Adrenal gland (tissue), 12 donors: ENCODE data around the gene APOBEC3A. TPM values are rescaled to one million over a fixed set of nuclear protein-coding genes. Genes with fewer than 3 reads are reported as not detected.
A peak's percentile ranks its signal among the peaks of the same experiment; 100 is the strongest.
"Not testable (repeated sequence)": the region's sequence is repeated elsewhere in the genome, so short reads cannot be mapped to it uniquely, and the experiment has no call there.

Source experiments
- DNase-seq, 7 donors: peaks; one replicate each; pipeline ENCODE4 v3.0.0-alpha.2; 2019 to 2020
- H3K27ac ChIP-seq, 5 donors: fragments of 200-600 bp; sonication (generic) in 4 of 5; 1 replicate in 3 of 5; 2 replicates in 2 of 5; pipeline versions ENCODE4 v1.5.1 to v1.8.0; 2016 to 2020; ENCODE audit warnings: mild to moderate bottlenecking in 1 of 5
- H3K27me3 ChIP-seq: fragments of 200-600 bp; 2 replicates; pipeline ENCODE4 v1.8.0; 2021
- H3K36me3 ChIP-seq, 2 donors: fragments of 200-600 bp; replicated peaks in 1 of 2; 1 replicate in 1 of 2; 2 replicates in 1 of 2; pipeline versions ENCODE4 v1.5.1 to v1.8.0; 2018 to 2022
- H3K4me1 ChIP-seq, 2 donors: fragments of 200-600 bp; replicated peaks in 1 of 2; 1 replicate in 1 of 2; 2 replicates in 1 of 2; pipeline versions ENCODE4 v1.5.1 to v1.8.0; 2018 to 2021
- H3K4me3 ChIP-seq, 4 donors: fragments of 200-600 bp; sonication (generic) in 3 of 4; one replicate each; pipeline ENCODE4 v1.5.1; 2016 to 2018
- H3K9me3 ChIP-seq, 3 donors: fragments of 200-600 bp; sonication (generic) in 1 of 3; replicated peaks in 1 of 3; 1 replicate in 2 of 3; 2 replicates in 1 of 3; pipeline versions ENCODE4 v1.5.1 to v1.8.0; 2016 to 2021
- POLR2A ChIP-seq, 2 donors: fragments of 450-650 bp; IDR thresholded peaks; one replicate each; pipeline ENCODE4 v1.6.1; 2017; ENCODE audit warnings: antibody characterized with exemption in 2 of 2, mild to moderate bottlenecking in 2 of 2, moderate library complexity in 1 of 2
- WGBS, 4 donors: extraction: QIAGEN DNeasy Blood & Tissue Kit in 2 of 4; methylation state at CpG; one replicate each; pipeline versions ENCODE4 v1.1.5 to v1.1.7; 2013 to 2017; 5-methylcytosine and 5-hydroxymethylcytosine counted together
- intact Hi-C, 2 donors: fragments of 100-400 bp; cut with DNase I; formaldehyde crosslinking; loops; one replicate each; pipeline versions ENCODE4 v1.14.1 to v1.15.0; 2022 to 2023
- polyA plus RNA-seq, 3 donors: library from polyadenylated mRNA; stranded (reverse); fragments of 200-250 nt in 2 of 3; fragments of 350-450 nt in 1 of 3; fragmentation: Illumina TruSeq in 1 of 3; extraction: RNeasy Lipid Tissue Mini Kit (QIAGEN cat#74804) in 1 of 3; gene quantifications; one replicate each; pipeline ENCODE4 v1.2.3, GENCODE V29; 2013 to 2014
- total RNA-seq, 9 donors: library from RNA; depleted of rRNA in 4 of 9; stranded (reverse); fragments of >200 nt in 4 of 9; fragments of 120-200 nt in 1 of 9; fragmentation: NEBNext Ultra II Directional in 1 of 9; extraction: Animal tissue kit (Norgen Biotek cat#: 25700) in 1 of 9; gene quantifications; one replicate each; pipeline versions ENCODE4 v1.1.0 to v1.2.4, GENCODE V29; 2013 to 2023
- TF ChIP-seq, protein P1 (sequence below), 6 experiments: fragments of 450-650 bp in 4 of 6; fragments of 200-600 bp in 2 of 6; sonication (generic) in 1 of 6; IDR thresholded peaks; 1 replicate in 5 of 6; 2 replicates in 1 of 6; pipeline versions ENCODE4 v1.5.1 to v1.8.0; 2016 to 2021; ENCODE audit warnings: antibody characterized with exemption in 6 of 6, mild to moderate bottlenecking in 2 of 6, moderate library complexity in 1 of 6
- donor health status: healthy with polysubstance abuse.
- donor health status: Bipolar disorder and iron deficiency.
- donor health status: DM: yes; HTN: yes; CAD: no.
- donor health status: DM: no; HTN: no; CAD: no.
- donor health status: DM: no; HTN: no; CAD: no.
- donor health status: DM: yes; HTN: yes; CAD: no.

APOBEC3A gene
- total and polyA plus RNA-seq, 12 donors, result 0.27 to 0.95 (median 0.48) TPM; not detected in 4

- WGBS, 4 donors, result 19 to 24% (median 22%) methylated on average over 27 of the region's 27 CpGs
- peak overlapping the region in 1 of 5 donors; percentile 79 for H3K27ac ChIP-seq
- H3K4me1 ChIP-seq, result no peaks in the 10 kb centered on the region
- H3K4me3 ChIP-seq, result peak overlapping the region in 1 of 4 donors; percentile 57
- peak in 4 of 7 donors; percentile 35 to 62 (median 50) for DNase-seq
- TF ChIP-seq, protein P1, sequence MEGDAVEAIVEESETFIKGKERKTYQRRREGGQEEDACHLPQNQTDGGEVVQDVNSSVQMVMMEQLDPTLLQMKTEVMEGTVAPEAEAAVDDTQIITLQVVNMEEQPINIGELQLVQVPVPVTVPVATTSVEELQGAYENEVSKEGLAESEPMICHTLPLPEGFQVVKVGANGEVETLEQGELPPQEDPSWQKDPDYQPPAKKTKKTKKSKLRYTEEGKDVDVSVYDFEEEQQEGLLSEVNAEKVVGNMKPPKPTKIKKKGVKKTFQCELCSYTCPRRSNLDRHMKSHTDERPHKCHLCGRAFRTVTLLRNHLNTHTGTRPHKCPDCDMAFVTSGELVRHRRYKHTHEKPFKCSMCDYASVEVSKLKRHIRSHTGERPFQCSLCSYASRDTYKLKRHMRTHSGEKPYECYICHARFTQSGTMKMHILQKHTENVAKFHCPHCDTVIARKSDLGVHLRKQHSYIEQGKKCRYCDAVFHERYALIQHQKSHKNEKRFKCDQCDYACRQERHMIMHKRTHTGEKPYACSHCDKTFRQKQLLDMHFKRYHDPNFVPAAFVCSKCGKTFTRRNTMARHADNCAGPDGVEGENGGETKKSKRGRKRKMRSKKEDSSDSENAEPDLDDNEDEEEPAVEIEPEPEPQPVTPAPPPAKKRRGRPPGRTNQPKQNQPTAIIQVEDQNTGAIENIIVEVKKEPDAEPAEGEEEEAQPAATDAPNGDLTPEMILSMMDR (IDR thresholded peaks at IDR 0.05), result peak in 4 of 6 experiments; percentile 27 to 44 (median 38)
- TF ChIP-seq POLR2A (IDR thresholded peaks at IDR 0.05), result no peak
- no peaks in the 10 kb centered on the region for H3K9me3 ChIP-seq
- intact Hi-C loops, result no loop called here
- no peaks in the 10 kb centered on the region for H3K27me3 ChIP-seq
- H3K36me3 ChIP-seq, result no peaks in the 10 kb centered on the region
These were observed 23.9 kb downstream of the APOBEC3A start for GRCh38 chr22:38981005-38981991.

- Histone ChIP-seq H3K36me3 (no peaks in the 10 kb centered on the region), H3K27ac (peak within 1 kb of the TSS in 1 of 5 donors; percentile 79), H3K9me3 (no peaks in the 10 kb centered on the region), H3K27me3 (no peaks in the 10 kb centered on the region), H3K4me1 (no peaks in the 10 kb centered on the region), H3K4me3 (peak within 1 kb of the TSS in 1 of 4 donors; percentile 57)
- TF ChIP-seq, protein P1 (IDR thresholded peaks at IDR 0.05), result no peak
- TF ChIP-seq POLR2A (IDR thresholded peaks at IDR 0.05), result no peak
- DNase-seq, result peak in 6 of 7 donors; percentile 88 to 97 (median 94)
- WGBS, 4 donors, result 9 to 13% (median 11%) methylated on average over 11 to 16 of the region's 16 CpGs
- intact Hi-C loops, result no loop called here
These were observed 24.9 kb downstream of the APOBEC3A start, which contains the start of gene APOBEC3B for GRCh38 chr22:38981992-38982927. Gene APOBEC3B, plus strand, starts transcription at chr22:38982347. Its CDS starts 107 bp downstream, at chr22:38982454.

GRCh38 chr22:38984224-38984623 lies 26.8 kb downstream of the APOBEC3A start:
- Histone ChIP-seq H3K9me3 (no peaks in the 10 kb centered on the region), H3K27ac (no peak overlapping the region), H3K4me3 (no peak overlapping the region), H3K4me1 (no peaks in the 10 kb centered on the region), H3K36me3 (no peaks in the 10 kb centered on the region), H3K27me3 (no peaks in the 10 kb centered on the region)
- intact Hi-C loops, result no loop called here
- DNase-seq, result no peak
- WGBS, 4 donors, result 72 to 90% (median 84%) methylated on average over 2 of the region's 2 CpGs
- TF ChIP-seq, protein P1 (IDR thresholded peaks at IDR 0.05), result no peak
- TF ChIP-seq POLR2A (IDR thresholded peaks at IDR 0.05), result no peak

DNA sequence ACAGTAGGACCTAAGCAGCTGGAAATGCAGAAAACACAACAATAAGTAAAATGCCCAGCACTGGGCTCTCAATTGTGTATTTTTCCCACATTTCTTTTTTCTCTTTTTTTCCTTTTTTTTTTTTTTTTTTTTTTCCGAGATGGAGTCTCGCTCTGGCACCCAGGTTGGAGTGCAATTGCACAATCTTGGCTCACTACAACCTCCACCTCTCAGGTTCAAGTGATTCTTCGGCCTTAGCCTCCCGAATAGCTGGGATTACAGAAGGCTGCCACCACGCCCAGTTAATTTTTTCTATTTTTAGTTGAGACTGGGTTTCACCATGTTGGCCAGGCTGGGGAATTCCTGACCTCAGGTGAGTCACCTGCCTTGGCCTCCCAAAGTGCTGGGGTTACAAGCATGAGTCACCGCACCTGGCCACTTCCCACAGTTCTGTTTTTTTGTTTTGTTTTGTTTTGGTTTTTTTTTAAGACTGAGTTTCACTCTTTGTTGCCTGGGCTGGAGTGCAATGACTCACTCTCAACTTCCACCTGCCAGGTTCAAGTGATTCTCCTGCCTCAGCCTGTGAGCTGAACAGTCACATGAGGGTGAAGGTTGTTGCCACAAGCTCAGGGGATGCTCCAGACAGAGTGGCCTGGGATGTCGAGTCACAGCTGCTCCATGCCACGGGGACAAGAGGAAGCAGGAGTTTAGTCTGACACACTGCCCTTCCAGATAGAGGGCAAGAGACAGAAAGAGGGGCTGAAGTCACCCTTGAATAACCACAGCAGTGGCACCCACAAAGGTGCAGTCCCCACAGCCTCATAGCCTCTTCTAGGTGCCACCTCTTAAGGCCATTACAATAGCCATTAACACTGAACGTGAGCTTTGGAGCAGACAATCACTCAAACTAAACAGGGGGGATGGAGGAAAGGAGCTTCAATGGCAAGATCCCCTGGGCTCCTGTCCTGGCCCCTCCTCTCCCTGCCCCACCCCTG lies 27.7 kb downstream of the APOBEC3A start:
- H3K4me1 ChIP-seq, H3K27ac ChIP-seq, H3K36me3 ChIP-seq, H3K9me3 ChIP-seq, H3K4me3 ChIP-seq, intact Hi-C loops, H3K27me3 ChIP-seq: not testable (repeated sequence)
- DNase-seq, result peak in 4 of 7 donors; percentile 24 to 64 (median 40)
- 41 to 52% (median 47%) methylated on average over 8 to 9 of the region's 9 CpGs for WGBS, 4 donors
